ENCODE results near the gene ZNF282.

GRCh38 chr7:149223176-149223575 lies 27.8 kb downstream of the ZNF282 start:
- no peak for TF ChIP-seq CTCF (IDR thresholded peaks at IDR 0.05; ENCODE audit: low read depth, low read length)
- no peak for TF ChIP-seq MYC (IDR thresholded peaks at IDR 0.05; ENCODE audit: low read depth, low read length)
- no peak for TF ChIP-seq POLR2A (IDR thresholded peaks at IDR 0.05; ENCODE audit: extremely low read depth, insufficient read length)
